Activated CD4-positive, CD25-positive, alpha-beta regulatory T cell treated with anti-CD3 and anti-CD28 coated beads, Interleukin-2, amount 50 U/mL, for 72 hours (primary cell): ENCODE results near the gene STAP1.
"Not testable (repeated sequence)": the region's sequence is repeated elsewhere in the genome, so short reads cannot be mapped to it uniquely, and the experiment has no call there.

Experiments used
- DNase-seq: peaks from one replicate; pipeline ENCODE4 v3.0.0; 2021

STAP1 gene, protein sequence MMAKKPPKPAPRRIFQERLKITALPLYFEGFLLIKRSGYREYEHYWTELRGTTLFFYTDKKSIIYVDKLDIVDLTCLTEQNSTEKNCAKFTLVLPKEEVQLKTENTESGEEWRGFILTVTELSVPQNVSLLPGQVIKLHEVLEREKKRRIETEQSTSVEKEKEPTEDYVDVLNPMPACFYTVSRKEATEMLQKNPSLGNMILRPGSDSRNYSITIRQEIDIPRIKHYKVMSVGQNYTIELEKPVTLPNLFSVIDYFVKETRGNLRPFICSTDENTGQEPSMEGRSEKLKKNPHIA

GRCh38 chr4:67558493-67558892 lies at the start of gene STAP1:
Gene STAP1 (plus strand): TSS chr4:67558727. CDS start chr4:67558810, 83 bp downstream.
- no peak for DNase-seq

DNA sequence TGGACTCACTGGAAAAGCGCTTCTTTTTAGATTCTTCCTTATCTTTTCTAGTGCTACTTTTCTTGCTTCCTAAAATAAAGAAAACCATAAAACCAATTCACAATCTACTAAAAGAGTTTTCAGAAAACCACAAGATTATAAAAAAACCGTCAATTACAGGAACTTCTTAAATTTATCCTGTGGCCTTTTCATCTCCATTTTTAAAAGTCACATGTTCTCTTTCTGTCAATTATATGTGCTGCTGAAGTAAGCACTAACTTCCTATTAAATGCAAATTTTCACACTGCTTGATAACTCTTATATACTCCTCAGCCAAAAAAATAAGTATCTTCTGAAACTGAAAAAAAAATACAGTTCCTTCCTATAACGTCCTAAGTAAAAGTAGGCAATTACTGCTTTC lies 46.0 kb upstream of the STAP1 start:
- DNase-seq = no peak

DNA sequence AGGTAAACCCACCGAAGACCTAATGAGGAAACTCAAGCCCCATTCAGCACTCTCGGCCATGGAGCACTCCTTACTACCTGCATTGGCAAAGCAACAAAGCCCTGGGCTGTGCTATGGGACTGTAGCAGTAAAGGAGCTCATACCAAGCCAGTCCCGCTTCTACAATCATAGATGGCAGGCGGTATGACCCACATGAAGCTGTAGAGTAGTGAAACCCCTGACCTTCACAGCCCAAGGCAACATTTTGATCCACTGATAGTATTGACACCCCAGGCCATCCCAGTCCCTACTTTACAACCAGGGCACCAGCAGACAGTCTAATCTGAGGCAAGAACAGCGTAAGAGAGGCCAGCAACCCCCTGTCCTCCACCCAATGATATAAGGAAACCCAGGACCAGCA lies 38.4 kb upstream of the STAP1 start:
- no peak for DNase-seq

DNA sequence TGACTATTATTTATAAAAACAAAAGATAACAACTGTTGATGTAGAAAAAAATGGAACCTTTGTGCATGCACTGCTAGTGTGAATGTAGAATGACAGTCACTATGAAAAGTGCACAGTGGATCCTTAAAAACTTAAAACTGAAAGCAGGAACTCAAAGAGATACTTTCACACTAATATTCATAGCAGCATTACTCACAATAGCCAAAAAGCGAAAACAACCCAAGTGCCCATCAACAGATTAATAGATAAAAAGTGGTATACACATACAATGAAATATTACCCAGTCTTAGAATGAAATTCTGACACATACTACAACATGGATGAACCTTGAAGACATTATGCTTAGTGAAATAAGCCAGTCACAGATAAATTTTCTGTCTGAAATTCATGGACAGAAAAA lies 37.0 kb upstream of the STAP1 start:
- DNase-seq = no peak

GRCh38 chr4:67522230-67522629 lies 36.3 kb upstream of the STAP1 start:
- no peak for DNase-seq

GRCh38 chr4:67522851-67523671 lies 35.5 kb upstream of the STAP1 start:
- no peak for DNase-seq

DNA sequence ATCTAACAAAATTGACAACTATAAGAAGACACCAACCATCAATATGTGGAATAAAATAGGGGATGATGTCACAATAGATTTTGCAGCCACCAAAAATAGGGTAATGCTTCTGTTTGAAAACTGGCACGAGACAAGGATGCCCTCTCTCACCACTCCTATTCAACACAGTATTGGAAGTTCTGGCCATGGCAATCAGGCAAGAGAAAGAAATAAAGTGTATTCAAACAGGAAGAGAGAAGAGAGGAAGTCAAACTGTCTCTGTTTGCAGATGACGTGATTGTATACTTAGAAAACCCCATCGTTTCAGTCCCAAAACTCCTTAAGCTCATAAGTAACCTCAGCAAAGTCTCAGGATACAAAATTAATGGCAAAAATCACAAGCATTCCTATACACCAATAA lies 34.4 kb upstream of the STAP1 start:
- DNase-seq = not testable (repeated sequence)

DNA sequence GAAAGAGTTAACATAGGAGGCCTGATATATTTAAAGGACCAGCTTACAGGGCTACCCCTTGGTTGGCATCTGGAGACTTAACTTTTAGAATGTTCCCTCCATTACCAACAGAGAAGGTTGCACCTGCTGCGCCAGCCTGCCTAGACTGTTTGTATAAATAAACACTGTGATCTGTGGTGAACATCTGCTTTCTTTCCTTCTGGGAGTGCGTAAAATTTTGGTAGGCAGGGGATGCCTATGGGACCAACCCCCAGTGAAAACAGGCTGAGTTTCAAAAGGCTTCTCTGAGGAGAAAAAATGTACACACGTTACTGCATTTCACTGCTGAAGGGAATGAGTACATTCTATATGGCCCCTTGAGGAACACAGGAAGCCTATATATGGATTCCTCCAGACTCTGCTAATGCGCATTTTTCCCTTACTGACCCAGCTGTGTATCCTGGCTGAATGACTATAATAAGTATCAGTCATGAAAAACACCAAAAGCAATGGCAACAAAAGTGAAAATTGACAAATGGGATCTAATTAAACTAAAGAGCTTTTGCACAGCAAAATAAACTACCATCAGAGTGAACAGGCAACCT lies 27.1 kb upstream of the STAP1 start:
- no peak for DNase-seq

- not testable (repeated sequence) for DNase-seq
Observed at GRCh38 chr4:67532397-67532796, 26.1 kb upstream of the STAP1 start.

GRCh38 chr4:67533112-67533511 lies 25.4 kb upstream of the STAP1 start:
- DNase-seq = no peak

DNA sequence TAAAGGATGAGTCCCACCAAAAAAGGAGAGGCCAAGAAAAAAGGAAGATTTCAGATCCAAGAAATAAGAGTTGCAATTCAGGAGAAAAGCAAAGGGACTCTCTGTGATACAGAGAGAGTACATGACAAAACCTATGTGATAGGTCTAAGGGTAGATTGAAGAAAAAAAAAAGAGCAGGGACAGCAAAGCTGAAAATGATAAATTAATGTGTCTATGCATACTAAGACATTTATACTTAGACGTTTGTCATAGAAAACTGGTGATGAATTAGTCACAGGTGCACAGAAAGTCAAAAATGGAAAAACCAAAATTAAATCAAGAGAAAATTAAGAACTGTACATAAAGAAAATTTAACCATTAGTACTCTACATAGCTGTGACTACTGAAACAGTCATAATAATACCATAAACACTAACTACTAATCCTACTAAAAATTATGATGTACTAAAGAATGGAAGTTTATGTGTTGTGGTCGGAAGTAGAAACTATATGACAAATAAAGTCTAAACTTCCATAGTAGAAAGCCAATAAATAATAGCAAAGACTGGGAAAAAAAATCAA lies 23.2 kb upstream of the STAP1 start:
- no peak for DNase-seq

GRCh38 chr4:67539830-67540229 lies 18.7 kb upstream of the STAP1 start:
- no peak for DNase-seq

- DNase-seq = no peak
Observed at GRCh38 chr4:67542076-67542475, 16.5 kb upstream of the STAP1 start.

DNA sequence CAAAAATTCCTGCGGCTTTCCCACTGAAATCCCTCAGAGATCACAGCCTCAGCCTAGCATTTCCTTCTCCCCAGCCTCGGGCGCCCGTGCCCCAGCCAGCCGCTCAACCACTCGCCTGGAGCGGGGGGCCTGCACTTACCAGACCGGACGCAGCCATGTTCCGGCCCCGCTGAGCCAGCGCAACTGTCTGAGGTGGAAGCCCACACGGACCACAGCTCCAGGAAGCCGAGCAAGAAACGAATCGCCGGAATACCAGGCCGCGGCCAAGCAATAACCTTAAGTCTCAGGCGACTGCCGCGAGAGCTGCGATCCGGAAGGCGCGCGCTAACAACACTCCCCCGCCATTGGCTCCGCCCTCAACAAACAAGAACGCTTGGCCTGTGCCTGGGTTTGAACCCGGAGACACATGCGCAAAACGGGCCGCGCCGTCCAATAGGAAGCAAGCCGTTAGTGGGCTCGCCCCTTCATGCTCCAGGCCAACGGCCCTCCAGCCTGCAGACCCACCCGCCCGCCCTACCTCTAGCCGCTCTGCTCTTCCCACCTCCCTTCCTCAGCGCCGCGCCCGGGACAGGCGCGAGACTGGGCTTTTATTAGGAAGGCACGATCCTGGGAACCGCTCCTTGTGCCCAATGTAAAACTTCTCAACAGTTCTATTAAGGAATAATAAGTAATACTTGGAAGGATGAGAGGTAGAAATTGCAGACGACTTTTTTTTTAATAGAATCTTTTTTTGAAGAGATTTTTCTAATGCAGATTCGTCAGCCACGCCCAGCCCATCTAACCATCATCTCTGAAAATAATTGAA lies 13.1 kb upstream of the STAP1 start, which contains the start of gene CENPC:
CENPC (minus strand) TSS at position 305 of the 805 bp plus-strand sequence; CDS start at position 157, 148 bp downstream.
- peak; percentile 91 for DNase-seq

- no peak for DNase-seq
Observed at GRCh38 chr4:67546004-67546356, 12.5 kb upstream of the STAP1 start.

DNA sequence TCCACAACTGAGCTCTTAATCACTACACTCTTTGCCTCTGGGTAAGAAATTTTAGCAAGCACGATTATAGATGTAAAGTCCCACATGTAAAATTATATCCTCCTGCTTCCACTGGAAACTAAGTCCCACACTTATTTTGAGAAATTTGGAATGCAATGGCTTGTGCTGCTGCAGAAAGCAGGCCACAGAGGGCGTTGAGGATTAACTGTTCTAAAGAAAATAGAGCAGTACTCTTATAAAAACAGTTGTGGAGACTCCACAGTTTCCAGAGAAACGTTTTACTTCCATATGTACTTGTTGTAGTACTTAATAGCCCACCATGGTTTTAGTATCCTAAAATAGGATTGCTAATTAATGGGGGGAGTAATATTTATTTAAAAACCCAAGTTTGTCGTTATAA lies 11.6 kb upstream of the STAP1 start:
- no peak for DNase-seq

DNA sequence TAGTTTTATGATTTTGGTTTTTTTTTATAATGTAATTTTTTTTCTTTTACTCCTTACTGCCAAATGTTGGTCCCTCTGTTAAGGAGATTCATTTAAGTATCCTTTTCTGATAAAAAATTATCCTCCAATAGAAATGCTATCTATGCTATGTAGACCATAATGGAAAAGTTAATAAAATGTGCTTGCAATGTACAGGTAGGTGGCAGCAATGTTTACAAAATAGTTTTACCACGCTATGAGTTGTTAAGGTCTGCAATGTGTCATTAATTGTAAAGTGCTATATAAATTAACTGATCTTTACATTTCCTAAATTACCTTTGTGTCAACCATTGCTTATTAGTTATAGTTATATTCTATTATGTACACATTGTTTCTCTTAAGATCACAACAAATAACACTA lies 9.4 kb upstream of the STAP1 start:
- DNase-seq = no peak

DNA sequence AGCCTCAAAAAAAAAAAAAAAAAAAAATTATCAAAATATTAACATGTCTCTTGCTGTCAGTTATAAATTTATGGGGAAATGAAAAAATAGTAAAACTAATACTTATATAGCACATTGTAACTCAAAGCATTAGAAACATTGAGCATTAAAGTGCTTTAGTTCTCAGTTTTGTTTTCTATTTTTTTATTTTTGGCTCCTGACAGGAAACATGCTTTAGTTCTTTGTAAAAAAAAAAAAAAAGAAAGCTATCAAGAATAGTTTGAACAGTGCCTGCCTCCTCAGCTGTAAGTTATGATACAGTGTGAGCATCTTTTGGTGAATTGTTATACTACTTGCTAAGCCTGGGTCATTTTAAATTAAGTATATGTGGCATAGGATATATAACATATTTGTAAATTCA lies 8.1 kb upstream of the STAP1 start:
- no peak for DNase-seq

- DNase-seq = no peak
Observed at GRCh38 chr4:67550857-67551256, 7.7 kb upstream of the STAP1 start.

DNA sequence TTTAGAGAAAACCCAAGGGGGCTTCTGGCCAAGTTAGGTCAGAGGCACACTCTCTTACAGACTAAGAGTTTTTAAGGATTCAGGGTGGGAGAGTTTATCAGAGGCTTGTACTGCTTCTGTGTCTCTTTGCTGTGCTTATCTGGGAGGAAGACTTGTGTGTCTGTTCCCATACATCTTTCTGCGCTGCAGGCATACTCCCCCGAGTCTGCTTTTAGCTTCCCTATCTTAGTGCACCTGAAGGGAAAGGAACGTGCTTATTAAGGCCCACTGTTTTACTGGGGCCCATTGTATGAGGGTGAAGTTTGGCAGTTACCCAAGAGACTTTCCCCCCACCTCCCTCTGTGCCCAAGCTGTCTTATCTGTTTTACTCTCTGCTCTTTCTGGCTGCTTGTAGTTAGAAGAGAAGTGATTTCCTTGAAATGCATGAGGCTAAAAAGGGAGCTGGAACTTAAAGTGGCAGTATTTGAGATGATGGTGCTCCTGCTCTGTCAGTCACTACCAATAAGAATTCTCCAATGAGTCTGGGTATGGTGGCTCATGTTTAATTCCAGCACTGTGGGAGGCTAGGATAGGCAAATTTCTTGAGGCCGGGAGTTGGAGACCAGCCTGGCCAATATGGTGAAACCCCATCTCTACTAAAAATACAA lies 6.3 kb upstream of the STAP1 start:
- not testable (repeated sequence) for DNase-seq

GRCh38 chr4:67554096-67554495 lies 4.4 kb upstream of the STAP1 start:
- no peak for DNase-seq

DNA sequence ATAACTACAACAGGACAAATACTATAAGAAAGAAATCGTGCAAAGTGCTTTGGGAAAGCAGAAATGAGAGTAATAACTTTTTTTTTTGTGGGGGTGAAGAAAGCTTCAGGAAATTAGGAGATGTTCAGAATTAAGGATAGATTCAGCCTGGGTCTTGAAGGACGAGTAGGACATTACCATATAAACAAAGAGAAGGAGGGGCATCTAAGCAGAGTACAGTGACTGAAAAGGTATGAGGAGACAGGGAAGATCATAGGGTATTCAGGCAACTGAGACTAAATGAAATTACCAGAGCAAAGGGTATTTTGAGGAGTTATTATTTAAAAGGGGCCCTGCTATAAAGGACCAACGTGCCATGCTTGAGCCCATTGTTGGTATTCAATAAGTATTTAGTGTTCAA lies 3.1 kb upstream of the STAP1 start:
- no peak for DNase-seq
